Esophagus squamous epithelium (tissue), 4 donors: ENCODE measurements around the gene ACTR3.

ENCODE experiments used
- CTCF ChIP-seq, 6 experiments: fragments of 450-650 bp in 4 of 6; fragments of 200-600 bp in 2 of 6; sonication (generic) in 2 of 6; IDR thresholded peaks; one replicate each; pipeline ENCODE4 v1.5.1; 2016 to 2019; ENCODE audit warnings: antibody characterized with exemption in 6 of 6, mild to moderate bottlenecking in 4 of 6, moderate library complexity in 4 of 6
- POLR2A ChIP-seq, 4 donors: fragments of 450-650 bp; IDR thresholded peaks; one replicate each; pipeline ENCODE4 v1.6.1; 2017; ENCODE audit warnings: antibody characterized with exemption in 4 of 4, mild to moderate bottlenecking in 4 of 4, moderate library complexity in 3 of 4

- TF ChIP-seq CTCF (IDR thresholded peaks at IDR 0.05) (no peak), POLR2A (IDR thresholded peaks at IDR 0.05) (no peak)
Observed at GRCh38 chr2:113922335-113922734, 32.4 kb downstream of the ACTR3 start.
